SK-MEL-5 (cell line): ENCODE measurements around the gene PIP4K2C. TPM values are rescaled to one million over a fixed set of nuclear protein-coding genes. Genes with fewer than 3 reads are reported as not detected.
A peak's percentile ranks its signal among the peaks of the same experiment; 100 is the strongest.

Experiments
- DNase-seq: peaks from one replicate; pipeline ENCODE4 v3.0.0-alpha.2; 2016; ENCODE audit warnings: low read depth, low spot score
- in situ Hi-C: cut with HindIII; loops from 2 replicates; pipeline ENCODE4 v1.10.0; 2016; ENCODE audit warnings: low sequenced_read_pairs, high pct_unique_total_duplicates, low pct_unique_long_range_greater_than_20kb
- total RNA-seq: library from RNA; depleted of rRNA; stranded (reverse); fragments of >200 nt; shearing (Covaris generic); gene quantifications from 2 replicates; pipeline ENCODE4 v1.2.3, GENCODE V29; 2014

PIP4K2C gene
- total RNA-seq, 1 experiment from 2014 or later = 48.4 TPM

DNA sequence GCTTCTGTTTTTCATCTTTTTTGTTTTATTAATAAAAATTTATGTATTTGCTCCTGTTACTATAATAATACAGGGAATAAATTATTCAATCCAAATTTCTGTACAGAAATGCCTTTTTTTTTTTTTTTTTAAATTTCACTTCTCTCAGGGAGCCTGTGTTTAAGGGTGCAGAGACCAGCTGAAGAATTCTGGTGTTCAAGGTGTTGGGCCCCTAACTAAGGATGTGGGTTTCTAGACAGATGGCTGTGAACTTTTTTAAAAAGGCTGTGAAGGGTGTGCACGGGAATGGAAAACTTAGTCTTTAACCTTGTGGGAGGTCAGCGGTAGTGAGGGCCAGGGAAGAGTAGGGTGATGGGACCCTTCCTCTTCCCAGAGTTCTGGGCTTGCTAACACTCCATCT lies 12.3 kb downstream of the PIP4K2C start:
- DNase-seq = no peak
- in situ Hi-C loops = no loop called here

DNA sequence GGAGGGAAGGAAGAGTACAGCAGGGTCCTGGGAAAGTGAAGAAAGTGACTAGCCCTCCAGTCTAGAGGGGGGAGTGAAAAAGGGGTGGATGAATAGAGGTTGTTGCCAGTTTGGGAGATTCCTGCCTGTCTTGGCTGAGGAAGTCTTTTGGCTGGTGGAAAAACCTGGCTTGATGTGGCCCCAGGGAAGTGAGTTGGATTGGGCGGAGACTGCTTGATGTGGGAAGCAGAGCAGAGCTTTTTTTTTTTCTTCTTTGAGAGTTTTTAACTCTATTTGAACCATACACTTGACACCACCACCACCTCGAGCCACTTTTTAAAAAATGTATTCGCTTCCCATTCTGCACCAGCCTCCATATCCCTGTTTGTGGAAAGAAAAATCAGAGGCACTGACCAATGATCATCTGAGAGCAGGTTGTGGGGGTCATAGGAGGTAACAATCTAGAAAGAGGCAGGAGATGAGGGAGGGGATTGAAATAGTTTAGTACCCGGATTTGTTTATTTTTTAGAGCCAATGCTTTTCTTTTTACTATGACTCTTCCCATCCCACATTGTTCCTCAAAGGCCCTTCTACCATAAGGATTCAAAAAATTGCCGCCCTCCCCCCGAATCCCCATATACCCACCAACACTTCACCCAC lies 12.9 kb downstream of the PIP4K2C start:
- in situ Hi-C loops = no loop called here
- DNase-seq = peak; percentile 35

DNA sequence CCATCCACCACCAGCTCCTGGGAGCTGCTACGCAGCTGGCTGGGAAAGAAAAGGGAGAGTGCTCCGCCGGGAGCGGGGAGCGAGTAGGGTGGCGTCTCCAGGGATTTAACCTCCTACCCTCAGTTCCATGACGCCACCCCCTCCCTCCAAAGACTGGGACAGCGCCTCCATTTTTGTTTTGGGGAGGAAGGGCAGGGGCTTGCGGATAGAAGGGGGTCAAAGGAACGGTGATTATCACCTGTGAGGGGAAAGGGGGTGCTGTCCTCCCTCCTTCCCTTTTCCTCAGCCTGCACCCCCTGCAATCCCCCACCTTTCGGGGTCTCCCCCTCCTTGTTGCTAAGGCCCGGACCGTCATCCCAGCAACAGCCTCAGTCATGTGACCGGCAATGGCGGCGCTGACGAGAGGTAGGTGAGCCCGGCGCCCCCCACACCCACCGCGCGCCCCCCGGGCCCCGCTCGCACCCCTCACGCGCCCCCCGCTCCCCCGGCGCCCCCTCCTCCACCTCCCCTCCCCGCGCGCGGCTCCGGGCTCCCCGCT lies 13.5 kb downstream of the PIP4K2C start, which contains the start of gene DTX3:
Gene DTX3, plus strand, starts transcription at position 371 of the 538 bp plus-strand sequence. CDS start 1,694 bp downstream, outside the sequence.
- DNase-seq = peak; percentile 19
- in situ Hi-C loops = no loop called here

DNA sequence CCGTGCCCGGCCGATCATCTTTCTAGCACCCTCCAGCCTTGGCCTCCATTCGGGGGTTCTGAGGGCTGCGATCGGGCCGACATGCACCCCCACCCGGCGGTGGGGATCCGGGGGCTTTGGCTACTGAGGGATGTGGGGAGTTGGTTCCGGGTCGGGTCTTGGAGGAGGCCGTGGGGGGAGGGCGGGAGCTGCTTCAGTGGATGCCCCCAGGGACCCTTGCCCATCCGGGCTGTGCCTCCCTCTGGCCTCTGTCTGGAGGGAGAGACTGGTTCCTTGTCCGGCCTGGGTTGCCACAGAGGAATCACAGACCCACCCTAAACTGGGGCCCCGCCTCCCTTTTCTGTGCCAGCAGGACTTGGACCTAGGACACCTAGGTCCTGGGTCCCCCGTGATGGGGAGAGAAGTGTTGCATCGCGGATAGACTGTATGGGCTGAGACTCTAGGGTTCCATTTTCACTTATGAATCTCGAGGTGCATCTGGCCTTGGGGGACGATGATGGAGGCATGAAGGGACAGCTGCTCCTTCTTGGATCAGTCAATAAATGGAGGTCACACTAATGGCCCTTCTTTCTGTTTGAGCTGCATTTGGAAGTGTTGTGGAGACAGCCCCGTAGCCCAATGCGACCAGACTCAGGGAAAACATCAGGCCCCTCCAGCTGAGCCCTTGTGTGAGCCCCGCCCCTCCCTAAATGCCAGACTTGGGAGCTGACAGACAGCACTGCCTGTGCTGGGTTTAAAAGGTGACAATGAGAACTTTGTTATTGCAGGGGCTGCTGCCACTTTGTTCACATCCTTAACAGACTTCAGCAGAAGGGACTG lies 14.2 kb downstream of the PIP4K2C start:
- in situ Hi-C loops = no loop called here

DNA sequence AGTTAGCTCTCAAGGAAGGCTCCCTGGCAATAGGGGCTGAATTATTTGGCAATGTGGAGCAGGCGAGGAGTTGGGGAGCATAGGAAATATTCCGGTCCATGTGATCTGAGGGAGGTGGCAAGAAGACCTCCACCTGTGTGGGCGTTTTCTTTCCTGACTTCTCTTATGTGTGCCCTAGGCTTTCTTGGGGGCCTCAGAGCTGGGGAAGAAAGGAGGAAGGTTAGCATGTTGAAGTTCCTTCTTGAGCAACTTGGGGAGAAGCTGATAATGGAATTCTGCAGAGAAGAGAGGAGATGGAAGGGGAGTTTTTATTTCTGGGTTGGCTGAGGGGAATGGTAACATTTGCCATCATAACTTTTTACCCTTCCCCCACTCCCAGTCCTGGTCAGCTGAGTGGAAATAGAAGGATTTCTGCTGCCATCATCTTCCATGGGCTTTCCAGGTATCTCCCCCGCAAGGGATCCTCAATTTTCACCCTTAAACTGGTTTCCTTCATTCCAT lies 14.9 kb downstream of the PIP4K2C start:
- DNase-seq = no peak
- in situ Hi-C loops = no loop called here

More for the DNA sequence above, 14.2 kb downstream of the PIP4K2C start:
- peak; percentile 51 for DNase-seq

DNA sequence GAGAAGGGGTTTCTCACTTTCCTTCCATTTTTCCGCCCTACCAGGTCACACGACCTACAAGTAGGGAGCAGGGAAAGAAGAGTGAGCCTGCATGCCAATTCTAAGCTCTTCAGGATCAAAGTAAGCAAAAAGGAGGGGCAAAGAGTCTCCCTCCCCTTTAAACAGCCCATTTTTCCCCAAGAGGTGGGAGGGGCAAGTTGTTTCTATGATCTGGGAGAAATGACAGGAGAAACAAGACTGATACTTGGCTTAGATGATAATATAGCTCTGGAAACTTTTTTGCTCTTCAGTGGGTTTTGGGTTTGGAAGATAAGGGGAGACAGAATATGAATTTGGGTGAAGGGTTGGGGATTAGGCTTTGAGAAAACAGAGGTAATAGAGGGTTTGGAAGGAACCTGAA lies 15.4 kb downstream of the PIP4K2C start:
- in situ Hi-C loops = no loop called here
- DNase-seq = no peak

DNA sequence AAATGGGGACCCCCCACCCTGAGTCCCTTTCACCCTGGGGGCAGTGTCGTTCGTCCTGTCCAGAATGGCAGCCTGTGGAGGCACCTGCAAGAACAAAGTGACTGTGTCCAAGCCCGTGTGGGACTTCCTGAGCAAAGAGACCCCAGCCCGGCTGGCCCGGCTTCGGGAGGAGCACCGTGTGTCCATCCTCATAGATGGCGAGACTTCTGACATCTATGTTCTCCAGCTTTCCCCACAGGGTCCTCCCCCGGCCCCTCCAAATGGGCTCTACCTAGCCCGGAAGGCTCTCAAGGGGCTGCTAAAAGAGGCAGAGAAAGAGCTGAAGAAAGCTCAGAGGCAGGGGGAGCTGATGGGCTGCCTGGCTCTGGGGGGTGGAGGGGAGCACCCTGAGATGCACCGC lies 15.8 kb downstream of the PIP4K2C start:
- in situ Hi-C loops = no loop called here
- DNase-seq = no peak

DNA sequence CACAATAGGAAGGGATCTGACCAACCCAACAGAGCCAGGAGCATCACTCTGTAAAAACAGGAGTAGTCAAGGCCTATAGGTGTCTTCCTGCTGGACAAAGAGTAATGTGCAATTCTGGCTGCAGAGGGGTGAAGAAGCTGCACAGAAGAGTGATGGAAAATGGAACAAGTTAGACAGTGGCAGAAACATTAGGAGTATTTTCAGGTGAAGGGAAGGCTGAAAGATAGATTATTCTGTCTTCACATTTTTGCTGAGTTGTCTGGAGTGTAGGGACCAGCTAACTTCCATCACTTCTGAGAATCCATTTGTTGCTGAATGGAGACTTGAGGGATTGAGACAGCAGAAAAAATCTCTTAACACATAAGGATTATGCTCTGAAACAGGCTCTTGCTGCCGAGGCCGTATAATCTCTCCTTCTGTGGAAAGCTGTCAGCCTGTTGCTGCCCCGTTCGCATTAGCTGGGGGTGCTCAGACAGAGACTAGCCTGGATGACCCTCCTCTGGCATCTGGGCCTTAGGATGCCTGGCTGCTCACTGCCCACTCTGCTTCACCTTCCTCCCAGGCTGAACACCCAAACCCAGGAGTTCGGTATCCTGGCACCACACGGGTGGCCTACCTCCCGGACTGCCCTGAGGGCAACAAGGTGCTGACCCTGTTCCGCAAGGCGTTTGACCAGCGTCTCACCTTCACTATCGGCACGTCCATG lies 17.1 kb downstream of the PIP4K2C start:
- in situ Hi-C loops = no loop called here
- no peak for DNase-seq

DNA sequence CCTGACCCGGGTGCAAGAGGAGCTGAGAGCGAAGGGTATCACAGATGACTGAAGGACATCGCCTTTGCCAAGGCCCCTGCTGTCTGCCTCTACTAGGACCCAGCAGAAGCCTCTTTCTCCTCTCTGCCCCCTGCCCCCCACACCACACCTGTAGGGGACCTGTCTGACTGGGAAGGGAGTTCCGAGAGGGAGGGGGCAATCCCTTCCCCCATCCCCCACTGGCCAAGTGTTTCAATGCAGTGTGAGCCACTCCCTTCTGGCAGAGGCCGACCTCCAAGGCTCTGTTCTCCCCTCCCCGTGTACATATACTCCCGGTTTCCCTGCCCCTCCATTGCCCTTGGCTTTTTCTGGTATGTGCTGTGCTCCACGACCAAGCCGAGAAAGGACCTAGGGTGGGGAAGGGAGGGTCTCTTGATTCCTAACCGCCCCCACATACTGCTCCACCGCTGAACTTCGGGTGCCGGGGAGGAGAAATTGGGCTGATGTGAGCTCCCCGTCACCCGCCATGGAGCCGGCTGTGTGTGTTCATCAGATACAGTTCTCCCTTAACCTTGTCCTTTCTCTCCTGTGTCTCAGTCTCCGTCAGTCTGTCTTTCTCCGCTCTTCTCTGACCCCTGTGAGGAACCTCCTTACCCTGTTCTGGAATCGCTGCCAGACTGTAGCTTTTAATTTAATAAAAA lies 18.2 kb downstream of the PIP4K2C start:
- no peak for DNase-seq
- in situ Hi-C loops = no loop called here

DNA sequence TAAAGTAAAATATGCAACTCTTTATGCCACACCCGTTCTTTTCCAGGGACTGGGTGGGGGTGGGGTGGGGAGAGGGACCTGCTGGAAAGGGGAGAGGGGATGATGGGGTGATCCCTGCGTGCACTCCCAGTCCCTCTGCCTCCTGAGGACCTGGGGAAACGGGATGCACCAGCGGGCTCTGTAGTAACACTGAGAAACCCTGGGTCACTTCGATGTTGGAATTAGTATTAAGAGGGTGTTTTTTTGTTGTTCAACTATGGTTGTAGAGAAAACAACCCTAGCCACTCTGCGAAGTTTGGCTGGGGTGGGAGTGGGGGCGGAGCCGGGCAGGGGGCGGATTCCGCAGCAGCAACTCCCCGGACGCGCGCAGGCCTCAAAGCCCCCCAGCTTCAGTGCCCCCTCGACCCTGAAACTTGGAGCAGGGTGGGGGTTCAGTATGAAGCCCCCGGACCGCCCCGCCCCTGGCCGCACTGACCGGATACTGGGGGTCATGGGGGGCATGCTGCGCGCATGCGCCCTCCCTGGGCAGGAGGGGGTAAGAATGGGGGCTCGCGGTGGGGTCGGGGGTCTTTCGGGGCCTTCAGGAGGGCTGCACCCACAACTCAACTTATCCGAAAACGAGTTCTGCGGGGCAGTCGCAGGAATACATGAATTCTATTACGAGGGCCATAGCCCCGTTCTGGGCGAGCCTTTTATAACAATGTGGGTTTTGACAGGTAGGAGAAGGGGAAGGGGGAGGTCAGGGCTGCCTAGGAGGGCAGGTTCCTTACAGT lies 19.0 kb downstream of the PIP4K2C start:
- in situ Hi-C loops = no loop called here
- no peak for DNase-seq

DNA sequence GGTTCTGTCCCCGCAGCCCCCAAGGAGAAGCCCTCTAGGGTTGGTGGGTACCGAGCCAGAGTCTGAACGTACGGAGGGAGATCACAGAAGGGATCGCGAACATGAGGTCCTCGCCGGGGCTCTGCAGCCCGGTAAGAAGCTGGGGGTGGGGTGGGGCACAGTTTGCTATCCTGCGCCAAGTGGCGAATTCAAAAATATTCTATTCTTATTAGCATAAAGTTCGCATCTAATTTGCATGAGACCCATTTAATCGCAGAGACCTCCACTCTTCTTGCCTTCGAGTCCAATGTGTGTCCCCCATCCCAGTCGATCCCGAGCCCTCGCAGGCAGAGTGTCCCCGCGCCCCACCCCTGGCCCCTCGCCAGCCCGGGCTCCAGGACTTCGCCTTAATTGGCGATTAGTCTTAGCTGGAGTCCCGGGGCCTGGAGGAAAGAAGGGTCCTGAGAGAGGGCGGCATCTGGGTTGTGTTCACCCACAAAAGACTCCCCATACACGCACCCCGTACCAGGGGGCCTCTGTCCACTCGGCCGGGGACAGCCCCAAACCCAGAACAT lies 19.6 kb downstream of the PIP4K2C start:
- in situ Hi-C loops = no loop called here
- DNase-seq = no peak

DNA sequence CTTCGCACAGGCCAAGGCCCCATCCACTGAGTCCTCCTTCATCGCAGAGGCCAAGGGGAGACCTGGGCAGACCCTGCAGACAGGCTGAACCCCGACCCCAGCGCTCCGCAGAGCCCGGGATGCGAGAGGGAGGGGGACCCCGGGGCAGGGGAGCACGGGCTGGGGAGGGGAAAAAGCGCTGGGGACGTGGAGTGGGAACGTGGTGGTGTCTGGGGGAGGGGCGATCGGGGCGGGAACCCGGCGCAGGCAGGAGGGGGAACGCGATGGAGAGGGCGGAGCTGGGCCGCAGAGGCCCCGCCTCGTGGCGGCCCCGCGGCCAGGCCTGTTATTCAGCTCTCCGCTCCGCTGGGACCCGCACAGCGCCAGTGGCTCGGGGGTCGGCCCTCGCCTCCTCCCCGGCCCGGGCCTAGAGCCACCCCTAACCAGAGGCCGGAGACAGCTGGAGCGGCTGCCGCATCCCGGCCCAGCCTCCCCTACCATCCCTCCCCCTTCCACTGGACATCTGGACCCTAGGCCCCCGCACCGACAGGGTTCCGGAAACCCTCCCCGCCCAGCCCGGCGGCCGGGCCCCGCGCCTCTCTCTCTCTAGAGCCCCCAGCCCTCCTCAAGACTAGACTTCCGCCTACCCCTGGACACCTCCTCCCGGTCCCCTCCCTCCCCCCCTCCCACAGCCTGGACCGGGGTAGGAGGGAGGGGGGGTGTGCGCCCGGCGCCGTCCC lies 20.3 kb downstream of the PIP4K2C start, which contains the start of gene ARHGEF25:
Gene ARHGEF25, plus strand, starts transcription at position 328 of the 719 bp plus-strand sequence. CDS start 460 bp downstream, outside the sequence.
- peak; percentile 56 for DNase-seq
- in situ Hi-C loops = no loop called here

DNA sequence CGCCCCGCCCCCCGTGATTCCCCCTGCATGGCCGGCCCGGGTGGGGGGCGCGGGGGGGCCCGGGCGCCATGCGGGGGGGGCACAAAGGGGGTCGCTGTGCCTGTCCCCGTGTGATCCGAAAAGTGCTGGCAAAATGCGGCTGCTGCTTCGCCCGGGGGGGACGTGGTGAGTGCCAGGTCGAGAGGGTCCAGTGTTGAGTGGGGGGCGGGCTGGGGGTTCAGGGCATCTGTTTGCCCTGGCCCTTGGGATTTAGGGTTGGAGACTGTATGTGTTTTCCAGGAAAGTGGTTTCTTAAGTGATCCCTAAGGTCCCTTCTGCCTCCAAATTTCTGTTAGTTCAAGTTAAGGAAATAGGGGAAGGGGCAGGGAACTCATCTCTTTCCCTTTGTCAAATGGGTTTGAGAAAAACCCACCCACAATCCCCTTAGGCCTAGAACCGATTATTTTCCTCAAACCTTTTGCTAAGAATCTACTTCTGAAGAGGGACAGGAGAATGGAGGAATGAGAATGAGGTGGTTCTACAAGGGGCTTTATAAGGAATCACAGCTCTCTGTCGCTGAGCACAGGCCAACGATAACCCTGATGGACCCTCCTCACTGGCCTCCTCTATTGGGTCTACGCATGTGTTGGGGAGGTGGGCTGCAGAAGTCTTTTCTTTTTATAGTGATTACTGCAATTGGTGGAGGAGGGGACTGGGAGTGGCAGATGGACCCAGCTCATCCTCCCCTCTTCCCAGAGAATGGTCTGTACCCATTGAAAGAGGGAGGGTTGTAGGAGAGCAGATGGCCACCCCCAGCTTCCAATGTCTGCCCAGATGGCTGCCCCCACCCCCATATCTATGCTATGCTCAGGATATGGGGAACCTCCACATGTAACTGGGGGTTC lies 21.1 kb downstream of the PIP4K2C start:
- in situ Hi-C loops = no loop called here
- DNase-seq = no peak

DNA sequence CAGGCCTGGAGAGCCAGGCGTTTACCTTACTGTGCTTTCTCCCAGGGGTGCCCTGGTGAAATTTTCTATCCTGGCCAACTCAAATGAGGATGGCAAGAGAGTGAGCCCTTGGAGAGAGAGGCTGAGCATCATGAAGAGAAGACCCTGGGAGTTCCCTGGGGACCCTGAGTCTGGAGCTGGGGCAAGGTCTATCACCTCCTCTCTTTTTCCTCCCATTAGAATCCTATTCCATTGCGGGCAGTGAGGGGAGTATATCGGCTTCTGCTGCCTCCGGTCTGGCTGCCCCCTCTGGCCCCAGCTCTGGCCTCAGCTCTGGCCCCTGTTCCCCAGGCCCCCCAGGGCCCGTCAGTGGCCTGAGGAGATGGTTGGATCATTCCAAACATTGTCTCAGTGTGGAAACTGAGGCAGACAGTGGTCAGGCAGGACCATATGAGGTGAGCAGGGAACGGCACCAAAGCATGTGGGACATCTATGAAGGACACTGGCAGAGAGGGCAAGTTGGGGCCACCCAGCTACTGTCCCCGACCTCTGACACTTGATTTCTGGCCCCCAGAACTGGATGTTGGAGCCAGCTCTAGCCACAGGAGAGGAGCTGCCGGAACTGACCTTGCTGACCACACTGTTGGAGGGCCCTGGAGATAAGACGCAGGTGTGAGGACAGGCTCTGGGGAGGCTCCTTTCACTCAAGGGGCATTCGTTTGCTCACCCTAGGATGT lies 21.9 kb downstream of the PIP4K2C start:
- in situ Hi-C loops = no loop called here
- DNase-seq = no peak
